ENCODE data around the gene FDXR. TPM values are rescaled to one million over a fixed set of nuclear protein-coding genes. Genes with fewer than 3 reads are reported as not detected.

FDXR gene
- total RNA-seq, 1 donor from 2014 or later, result 12.6 TPM

- Histone ChIP-seq H3K27ac (no peak overlapping the region), H3K27me3 (ENCODE audit: low read depth) (peaks cover 63% of the 10 kb centered on the region), H3K36me3 (no peaks in the 10 kb centered on the region), H3K4me1 (peaks cover 22% of the 10 kb centered on the region), H3K4me3 (no peak overlapping the region), H3K9me3 (no peaks in the 10 kb centered on the region)
- TF ChIP-seq CTCF (IDR thresholded peaks at IDR 0.05), result no peak
- DNase-seq (no peak), ATAC-seq (no peak)
- intact Hi-C loops (cut with DNase I), result no loop called here
These were observed 13.9 kb downstream of the FDXR start for GRCh38 chr17:74858672-74859458.

- peaks cover 30% of the 10 kb centered on the region for H3K4me1 ChIP-seq
- ATAC-seq, result no peak
- H3K4me3 ChIP-seq, result no peak overlapping the region
- no peaks in the 10 kb centered on the region for H3K36me3 ChIP-seq
- peaks cover 78% of the 10 kb centered on the region for H3K27me3 ChIP-seq (ENCODE audit: low read depth)
- H3K27ac ChIP-seq, result no peak overlapping the region
- no peak for DNase-seq
- H3K9me3 ChIP-seq, result no peaks in the 10 kb centered on the region
- TF ChIP-seq CTCF (IDR thresholded peaks at IDR 0.05), result no peak
- intact Hi-C loops (cut with DNase I), result no loop called here
These were observed 15.6 kb downstream of the FDXR start for GRCh38 chr17:74857191-74857590.

GRCh38 chr17:74856112-74856511 is 16.7 kb downstream of the FDXR start:
- Histone ChIP-seq H3K36me3 (no peaks in the 10 kb centered on the region), H3K4me3 (no peak overlapping the region), H3K9me3 (no peaks in the 10 kb centered on the region), H3K27me3 (ENCODE audit: low read depth) (peaks cover 87% of the 10 kb centered on the region), H3K4me1 (peaks cover 23% of the 10 kb centered on the region), H3K27ac (no peak overlapping the region)
- ATAC-seq (no peak), DNase-seq (no peak)
- no peak for TF ChIP-seq CTCF (IDR thresholded peaks at IDR 0.05)
- intact Hi-C loops (cut with DNase I), result no loop called here

- no peaks in the 10 kb centered on the region for H3K9me3 ChIP-seq
These were observed 17.5 kb downstream of the FDXR start for GRCh38 chr17:74855323-74855722.

GRCh38 chr17:74854792-74855191 is 18.0 kb downstream of the FDXR start:
- peaks cover 11% of the 10 kb centered on the region for H3K4me1 ChIP-seq
- H3K27me3 ChIP-seq (ENCODE audit: low read depth), result peaks cover 87% of the 10 kb centered on the region
- no peaks in the 10 kb centered on the region for H3K36me3 ChIP-seq
- no peak overlapping the region for H3K4me3 ChIP-seq
- no peaks in the 10 kb centered on the region for H3K9me3 ChIP-seq
- no peak for TF ChIP-seq CTCF (IDR thresholded peaks at IDR 0.05)
- DNase-seq (no peak), ATAC-seq (no peak)
- intact Hi-C loops (cut with DNase I), result no loop called here
- no peak overlapping the region for H3K27ac ChIP-seq

More at GRCh38 chr17:74855323-74855722, 17.5 kb downstream of the FDXR start:
- Histone ChIP-seq H3K4me3 (no peak overlapping the region), H3K36me3 (no peaks in the 10 kb centered on the region), H3K27ac (no peak overlapping the region), H3K4me1 (peaks cover 16% of the 10 kb centered on the region), H3K27me3 (ENCODE audit: low read depth) (peaks cover 87% of the 10 kb centered on the region)
- intact Hi-C loops (cut with DNase I), result no loop called here
- ATAC-seq (no peak), DNase-seq (no peak)
- no peak for TF ChIP-seq CTCF (IDR thresholded peaks at IDR 0.05)
